Panc1 (cell line): Measurements from ENCODE around the gene AHCTF1. TPM values are rescaled to one million over a fixed set of nuclear protein-coding genes. Genes with fewer than 3 reads are reported as not detected.

Experiments used
- ATAC-seq: fragments of 200-7000 bp; cut with Tn5 transposase; 2 replicates; pipeline ENCODE4 v1.9.1; 2020; ENCODE audit warnings: mild to moderate bottlenecking, moderate library complexity
- BruUV-seq: library from RNA; stranded (reverse); fragments of 400-500 nt; replicated peaks from 2 replicates; lab custom pipeline; 2021; lab: Mats Ljungman, UMichigan
- CTCF ChIA-PET: fragments of 300-600 bp; sonication (Branson Sonifier 250); formaldehyde crosslinking; loops from one replicate; lab custom pipeline; 2022; ENCODE audit warnings: antibody characterized with exemption; lab: Charles Lee
- POLR2A ChIA-PET: fragments of 300-600 bp; sonication (Branson Sonifier 250); formaldehyde crosslinking; loops from one replicate; lab custom pipeline; 2022; ENCODE audit warnings: antibody characterized with exemption; lab: Charles Lee
- DNase-seq: peaks from one replicate; pipeline ENCODE4 v3.0.0-alpha.2; 2010; ENCODE audit warnings: low read depth, low spot score
- H3K27ac ChIP-seq: 2 replicates; pipeline ENCODE4 v1.5.1; 2011; ENCODE audit warnings: mild to moderate bottlenecking, low read length, inconsistent platforms
- H3K27me3 ChIP-seq: fragments of 200-500 bp; sonication (Bioruptor generic); 2 replicates; pipeline ENCODE4 v1.6.0; 2014; ENCODE audit warnings: low read length, inconsistent platforms; ENCODE audit not compliant: control insufficient read depth, insufficient read depth
- H3K36me3 ChIP-seq: fragments of 200-500 bp; sonication (Bioruptor generic); 2 replicates; pipeline ENCODE4 v1.5.1; 2014; ENCODE audit warnings: inconsistent platforms, mild to moderate bottlenecking, low read length, moderate library complexity; ENCODE audit not compliant: control insufficient read depth, insufficient read depth
- H3K4me1 ChIP-seq: 2 replicates; pipeline ENCODE4 v1.5.1; 2011; ENCODE audit warnings: inconsistent platforms, mild to moderate bottlenecking, low read length, moderate library complexity; ENCODE audit not compliant: control insufficient read depth, insufficient read depth
- H3K4me3 ChIP-seq, 2 experiments: 2 replicates each; pipeline ENCODE4 v1.5.1; 2011 to 2012; ENCODE audit warnings: low read depth in 2 of 2, low read length in 2 of 2, mild to moderate bottlenecking in 2 of 2, inconsistent platforms in 1 of 2, moderate library complexity in 1 of 2
- H3K9me3 ChIP-seq: fragments of 200-500 bp; sonication (Bioruptor generic); 2 replicates; pipeline ENCODE4 v1.5.1; 2014; ENCODE audit warnings: low read depth, mild to moderate bottlenecking, inconsistent platforms, low read length, moderate library complexity; ENCODE audit not compliant: control insufficient read depth, insufficient read depth
- POLR2AphosphoS5 ChIP-seq: IDR thresholded peaks from 2 replicates; pipeline ENCODE4 v1.6.1; 2012; ENCODE audit warnings: mild to moderate bottlenecking, low read depth, low read length, moderate library complexity
- SIN3A ChIP-seq: IDR thresholded peaks from 2 replicates; pipeline ENCODE4 v1.6.1; 2012; ENCODE audit warnings: low read depth, mild to moderate bottlenecking, low read length, moderate library complexity, borderline replicate concordance; ENCODE audit not compliant: insufficient read depth
- TCF7L2 ChIP-seq: IDR thresholded peaks from 2 replicates; pipeline ENCODE4 v1.6.1; 2011; ENCODE audit warnings: mild to moderate bottlenecking, low read depth, low read length, inconsistent platforms
- in situ Hi-C: cut with HindIII; loops from 2 replicates; pipeline ENCODE4 v1.10.0; 2016; ENCODE audit warnings: low sequenced_read_pairs, low pct_unique_long_range_greater_than_20kb
- intact Hi-C: fragments of 100-400 bp; cut with micrococcal nuclease; formaldehyde crosslinking; loops from one replicate; pipeline ENCODE4 v1.10.0; 2022; ENCODE audit not compliant: unreplicated experiment
- total RNA-seq: library from RNA; stranded (reverse); gene quantifications from one replicate; pipeline ENCODE4 v1.2.1, GENCODE V29; 2021; ENCODE audit not compliant: unreplicated experiment
- TF ChIP-seq, protein P1 (sequence below), 2 experiments: IDR thresholded peaks; 2 replicates each; pipeline ENCODE4 v1.6.1; 2011 to 2012; ENCODE audit warnings: low read depth in 2 of 2, control low read depth in 1 of 2, low read length in 1 of 2, mild to moderate bottlenecking in 1 of 2, moderate library complexity in 1 of 2; ENCODE audit not compliant: insufficient read depth in 1 of 2
- TF ChIP-seq, protein P2 (sequence below): fragments of 450-650 bp; IDR thresholded peaks from 2 replicates; pipeline ENCODE4 v1.5.1; 2017; ENCODE audit warnings: mild to moderate bottlenecking

AHCTF1 gene
- total RNA-seq, 1 experiment from 2014 or later = 49.9 TPM

DNA sequence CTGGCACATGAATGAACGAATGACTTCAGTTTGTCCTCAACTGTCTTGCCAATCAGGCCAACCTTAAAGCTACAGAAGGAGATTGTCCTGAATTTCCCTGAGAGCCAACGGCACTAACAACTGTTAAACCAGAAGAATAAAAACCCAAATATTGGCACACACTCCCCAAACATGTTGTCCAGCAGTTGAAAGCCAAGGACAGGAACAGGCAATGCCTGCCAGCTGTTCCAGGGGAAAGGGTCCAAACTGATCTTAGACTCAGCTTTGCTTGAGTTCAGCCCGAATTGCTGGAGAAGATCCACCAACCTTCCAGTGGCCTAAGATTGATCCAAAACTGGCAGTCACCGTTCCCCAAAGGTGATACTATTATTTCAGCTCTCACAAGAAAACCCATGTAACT is 22.4 kb upstream of the AHCTF1 start:
- TF ChIP-seq, protein P1, sequence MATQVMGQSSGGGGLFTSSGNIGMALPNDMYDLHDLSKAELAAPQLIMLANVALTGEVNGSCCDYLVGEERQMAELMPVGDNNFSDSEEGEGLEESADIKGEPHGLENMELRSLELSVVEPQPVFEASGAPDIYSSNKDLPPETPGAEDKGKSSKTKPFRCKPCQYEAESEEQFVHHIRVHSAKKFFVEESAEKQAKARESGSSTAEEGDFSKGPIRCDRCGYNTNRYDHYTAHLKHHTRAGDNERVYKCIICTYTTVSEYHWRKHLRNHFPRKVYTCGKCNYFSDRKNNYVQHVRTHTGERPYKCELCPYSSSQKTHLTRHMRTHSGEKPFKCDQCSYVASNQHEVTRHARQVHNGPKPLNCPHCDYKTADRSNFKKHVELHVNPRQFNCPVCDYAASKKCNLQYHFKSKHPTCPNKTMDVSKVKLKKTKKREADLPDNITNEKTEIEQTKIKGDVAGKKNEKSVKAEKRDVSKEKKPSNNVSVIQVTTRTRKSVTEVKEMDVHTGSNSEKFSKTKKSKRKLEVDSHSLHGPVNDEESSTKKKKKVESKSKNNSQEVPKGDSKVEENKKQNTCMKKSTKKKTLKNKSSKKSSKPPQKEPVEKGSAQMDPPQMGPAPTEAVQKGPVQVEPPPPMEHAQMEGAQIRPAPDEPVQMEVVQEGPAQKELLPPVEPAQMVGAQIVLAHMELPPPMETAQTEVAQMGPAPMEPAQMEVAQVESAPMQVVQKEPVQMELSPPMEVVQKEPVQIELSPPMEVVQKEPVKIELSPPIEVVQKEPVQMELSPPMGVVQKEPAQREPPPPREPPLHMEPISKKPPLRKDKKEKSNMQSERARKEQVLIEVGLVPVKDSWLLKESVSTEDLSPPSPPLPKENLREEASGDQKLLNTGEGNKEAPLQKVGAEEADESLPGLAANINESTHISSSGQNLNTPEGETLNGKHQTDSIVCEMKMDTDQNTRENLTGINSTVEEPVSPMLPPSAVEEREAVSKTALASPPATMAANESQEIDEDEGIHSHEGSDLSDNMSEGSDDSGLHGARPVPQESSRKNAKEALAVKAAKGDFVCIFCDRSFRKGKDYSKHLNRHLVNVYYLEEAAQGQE (IDR thresholded peaks at IDR 0.05; ENCODE audit: insufficient read depth in 1 of 2, low read depth in 2 of 2, low read length in 1 of 2) = no peak
- TF ChIP-seq POLR2AphosphoS5 = no peak
- TF ChIP-seq, protein P2, sequence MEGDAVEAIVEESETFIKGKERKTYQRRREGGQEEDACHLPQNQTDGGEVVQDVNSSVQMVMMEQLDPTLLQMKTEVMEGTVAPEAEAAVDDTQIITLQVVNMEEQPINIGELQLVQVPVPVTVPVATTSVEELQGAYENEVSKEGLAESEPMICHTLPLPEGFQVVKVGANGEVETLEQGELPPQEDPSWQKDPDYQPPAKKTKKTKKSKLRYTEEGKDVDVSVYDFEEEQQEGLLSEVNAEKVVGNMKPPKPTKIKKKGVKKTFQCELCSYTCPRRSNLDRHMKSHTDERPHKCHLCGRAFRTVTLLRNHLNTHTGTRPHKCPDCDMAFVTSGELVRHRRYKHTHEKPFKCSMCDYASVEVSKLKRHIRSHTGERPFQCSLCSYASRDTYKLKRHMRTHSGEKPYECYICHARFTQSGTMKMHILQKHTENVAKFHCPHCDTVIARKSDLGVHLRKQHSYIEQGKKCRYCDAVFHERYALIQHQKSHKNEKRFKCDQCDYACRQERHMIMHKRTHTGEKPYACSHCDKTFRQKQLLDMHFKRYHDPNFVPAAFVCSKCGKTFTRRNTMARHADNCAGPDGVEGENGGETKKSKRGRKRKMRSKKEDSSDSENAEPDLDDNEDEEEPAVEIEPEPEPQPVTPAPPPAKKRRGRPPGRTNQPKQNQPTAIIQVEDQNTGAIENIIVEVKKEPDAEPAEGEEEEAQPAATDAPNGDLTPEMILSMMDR = no peak
- no peak for TF ChIP-seq TCF7L2
- TF ChIP-seq SIN3A = no peak
- ChIA-PET CTCF (no interaction called here), POLR2A (no interaction called here)
- in situ Hi-C loops (no loop called here), intact Hi-C loops (no loop called here)
- BruUV-seq = no TSS peak
- H3K27ac ChIP-seq = no peak overlapping the region
- H3K9me3 ChIP-seq = no peaks in the 10 kb centered on the region
- no peak overlapping the region for H3K4me3 ChIP-seq
- no peak for ATAC-seq
- no peak for DNase-seq
- no peaks in the 10 kb centered on the region for H3K27me3 ChIP-seq
- H3K36me3 ChIP-seq = no peaks in the 10 kb centered on the region
- H3K4me1 ChIP-seq = no peaks in the 10 kb centered on the region

DNA sequence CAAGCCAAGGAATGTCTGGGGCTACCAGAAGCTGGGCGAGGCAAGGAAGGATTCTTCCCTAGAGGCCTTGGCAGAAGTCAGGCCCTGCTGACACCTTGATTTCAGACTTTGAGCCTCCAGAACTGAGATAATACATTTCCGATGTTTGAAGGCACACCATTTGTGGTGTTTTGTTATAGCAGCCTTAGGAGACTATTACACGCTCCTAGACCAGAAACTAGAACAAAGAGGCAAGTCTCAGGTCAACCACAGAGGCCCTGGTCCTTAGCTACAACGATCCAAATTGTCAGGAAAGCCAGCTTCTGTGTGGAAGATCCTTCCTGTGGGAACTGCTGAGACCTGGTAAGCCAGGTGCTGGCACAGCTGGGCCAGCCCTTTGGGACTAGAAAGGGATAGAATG is 19.7 kb upstream of the AHCTF1 start:
- H3K27me3 ChIP-seq = no peaks in the 10 kb centered on the region
- intact Hi-C loops (no loop called here), in situ Hi-C loops (no loop called here)
- H3K36me3 ChIP-seq = no peaks in the 10 kb centered on the region
- no peak overlapping the region for H3K27ac ChIP-seq
- ATAC-seq = no peak
- DNase-seq = no peak
- ChIA-PET POLR2A (no interaction called here), CTCF (no interaction called here)
- H3K4me1 ChIP-seq = no peaks in the 10 kb centered on the region
- no peaks in the 10 kb centered on the region for H3K9me3 ChIP-seq
- no TSS peak for BruUV-seq
- no peak for TF ChIP-seq TCF7L2
- TF ChIP-seq SIN3A = no peak
- TF ChIP-seq POLR2AphosphoS5 = no peak
- TF ChIP-seq, protein P1 (IDR thresholded peaks at IDR 0.05; ENCODE audit: insufficient read depth in 1 of 2, low read depth in 2 of 2, low read length in 1 of 2) = no peak
- TF ChIP-seq, protein P2 = no peak
- H3K4me3 ChIP-seq = no peak overlapping the region
